GM12864 (cell line): ENCODE data around the gene RTN4R.

Experiments used
- DNase-seq: peaks from one replicate; pipeline ENCODE4 v3.0.0-alpha.2; 2011; ENCODE audit warnings: low read depth
- H3K4me3 ChIP-seq: 2 replicates; pipeline ENCODE4 v1.5.1; 2011; ENCODE audit warnings: mild to moderate bottlenecking, low read depth, low read length, control low read depth
- CTCF ChIP-seq: IDR thresholded peaks from 2 replicates; pipeline ENCODE4 v1.5.1; 2011; ENCODE audit warnings: low read depth, mild to moderate bottlenecking, moderate library complexity, low read length, control low read depth, inconsistent platforms; ENCODE audit errors: missing control alignments

The RTN4R gene

GRCh38 chr22:20297414-20298109 is 29.4 kb upstream of the RTN4R start:
- no peak overlapping the region for H3K4me3 ChIP-seq
- no peak for DNase-seq
- no peak for TF ChIP-seq CTCF

- no peak overlapping the region for H3K4me3 ChIP-seq
- no peak for DNase-seq
- no peak for TF ChIP-seq CTCF
Observed at GRCh38 chr22:20296598-20296997, 28.5 kb upstream of the RTN4R start.

GRCh38 chr22:20295262-20296064 is 27.3 kb upstream of the RTN4R start:
- no peak for DNase-seq
- no peak overlapping the region for H3K4me3 ChIP-seq
- no peak for TF ChIP-seq CTCF

- no peak overlapping the region for H3K4me3 ChIP-seq
- DNase-seq = no peak
- TF ChIP-seq CTCF = no peak
Observed at GRCh38 chr22:20292673-20293232, 24.6 kb upstream of the RTN4R start.

- no peak for TF ChIP-seq CTCF
- no peak overlapping the region for H3K4me3 ChIP-seq
Observed at GRCh38 chr22:20292108-20292507, 24.0 kb upstream of the RTN4R start.

GRCh38 chr22:20291604-20292063 is 23.5 kb upstream of the RTN4R start:
- no peak for DNase-seq
- TF ChIP-seq CTCF = no peak
- H3K4me3 ChIP-seq = no peak overlapping the region

More at GRCh38 chr22:20292108-20292507, 24.0 kb upstream of the RTN4R start:
- no peak for DNase-seq
